ENCODE results near the gene PLPPR5.
A peak's percentile ranks its signal among the peaks of the same experiment; 100 is the strongest.

Gene PLPPR5

GRCh38 chr1:98967122-98967521, 37.5 kb downstream of the PLPPR5 start:
- no peak for DNase-seq

GRCh38 chr1:98965394-98965793, 39.3 kb downstream of the PLPPR5 start:
- no peak for DNase-seq

- no peak for DNase-seq
These were observed 40.5 kb downstream of the PLPPR5 start for GRCh38 chr1:98964198-98964597.

GRCh38 chr1:98963064-98963758, 41.5 kb downstream of the PLPPR5 start:
- no peak for DNase-seq

GRCh38 chr1:98962156-98962555, 42.5 kb downstream of the PLPPR5 start:
- DNase-seq = no peak

GRCh38 chr1:98949621-98950020, 55.0 kb downstream of the PLPPR5 start:
- no peak for DNase-seq

- no peak for DNase-seq
These were observed 55.5 kb downstream of the PLPPR5 start for GRCh38 chr1:98949166-98949565.

- DNase-seq = no peak
These were observed 57.6 kb downstream of the PLPPR5 start for GRCh38 chr1:98947071-98947470.

- DNase-seq = peak; percentile 2
These were observed 64.0 kb downstream of the PLPPR5 start for GRCh38 chr1:98940722-98941079.

- no peak for DNase-seq
These were observed 64.5 kb downstream of the PLPPR5 start for GRCh38 chr1:98940069-98940721.

- DNase-seq = no peak
These were observed 65.2 kb downstream of the PLPPR5 start for GRCh38 chr1:98939471-98939870.

GRCh38 chr1:98937347-98937746, 67.3 kb downstream of the PLPPR5 start:
- no peak for DNase-seq

- DNase-seq = no peak
These were observed 72.5 kb downstream of the PLPPR5 start for GRCh38 chr1:98932184-98932583.

- no peak for DNase-seq
These were observed 73.4 kb downstream of the PLPPR5 start for GRCh38 chr1:98931128-98931835.

GRCh38 chr1:98929437-98929836, 75.2 kb downstream of the PLPPR5 start:
- no peak for DNase-seq

GRCh38 chr1:98926597-98926996, 78.1 kb downstream of the PLPPR5 start:
- DNase-seq = no peak

- no peak for DNase-seq
These were observed 79.7 kb downstream of the PLPPR5 start for GRCh38 chr1:98924977-98925376.

GRCh38 chr1:98923667-98924066, 81.0 kb downstream of the PLPPR5 start:
- no peak for DNase-seq

- no peak for DNase-seq
These were observed 82.8 kb downstream of the PLPPR5 start for GRCh38 chr1:98921817-98922216.

GRCh38 chr1:98920441-98921110, 84.1 kb downstream of the PLPPR5 start:
- DNase-seq = no peak

GRCh38 chr1:98919652-98920051, 85.0 kb downstream of the PLPPR5 start:
- no peak for DNase-seq

- DNase-seq = no peak
These were observed 85.5 kb downstream of the PLPPR5 start for GRCh38 chr1:98919211-98919610.

GRCh38 chr1:98914547-98914946, 90.1 kb downstream of the PLPPR5 start:
- no peak for DNase-seq

- no peak for DNase-seq
These were observed 93.8 kb downstream of the PLPPR5 start for GRCh38 chr1:98910827-98911226.
